SK-N-SH (cell line): ENCODE data around the gene SLC49A3. TPM values are rescaled to one million over a fixed set of nuclear protein-coding genes. Genes with fewer than 3 reads are reported as not detected.

ENCODE experiments used
- CTCF ChIA-PET: fragments of 300-600, 350-600 bp; formaldehyde crosslinking; extraction: SDS; loops from one replicate; lab custom pipeline; 2021; lab: Yijun Ruan, JAX
- POLR2A ChIA-PET: fragments of 350-600 bp; sonication (Branson Sonifier 250); formaldehyde crosslinking; extraction: SDS; loops from one replicate; lab custom pipeline; 2020; ENCODE audit warnings: antibody characterized with exemption, inconsistent platforms; lab: Yijun Ruan, JAX
- DNase-seq: peaks from one replicate; pipeline ENCODE4 v3.0.0; 2012
- H2AFZ ChIP-seq: fragments of 200-600 bp; sonication (generic); 2 replicates; pipeline ENCODE4 v1.8.1; 2016; ENCODE audit warnings: antibody characterized with exemption, mild to moderate bottlenecking, low read depth
- H3F3A ChIP-seq: fragments of 200-600 bp; sonication (generic); replicated peaks from 2 replicates; pipeline ENCODE3; 2016; ENCODE audit warnings: antibody characterized with exemption, mild to moderate bottlenecking; ENCODE audit not compliant: insufficient read depth
- H3K27ac ChIP-seq, 2 experiments: fragments of 200-500 bp in 1 of 2; fragments of 200-600 bp in 1 of 2; sonication (Bioruptor generic) in 1 of 2; sonication (generic), shearing (Covaris generic) in 1 of 2; 2 replicates each; pipeline versions ENCODE4 v1.5.1 to v1.6.1; 2014 to 2016; ENCODE audit warnings: low read depth in 2 of 2, inconsistent platforms in 1 of 2, low read length in 1 of 2, mild to moderate bottlenecking in 1 of 2, mixed read lengths in 1 of 2
- H3K27me3 ChIP-seq: fragments of 200-600 bp; sonication (generic), shearing (Covaris generic); 2 replicates; pipeline ENCODE4 v1.6.1; 2016; ENCODE audit warnings: mixed run types; ENCODE audit not compliant: insufficient read depth
- H3K36me3 ChIP-seq, 2 experiments: fragments of 200-500 bp in 1 of 2; fragments of 200-600 bp in 1 of 2; sonication (Bioruptor generic) in 1 of 2; sonication (generic) in 1 of 2; replicated peaks in 1 of 2; 2 replicates each; pipeline versions ENCODE3 to v1.5.1; 2014 to 2016; ENCODE audit warnings: low read length in 1 of 2, mild to moderate bottlenecking in 1 of 2; ENCODE audit not compliant: insufficient read depth in 2 of 2, control insufficient read depth in 1 of 2
- H3K4me1 ChIP-seq, 2 experiments: fragments of 200-500 bp in 1 of 2; fragments of 200-600 bp in 1 of 2; sonication (Bioruptor generic) in 1 of 2; sonication (generic), shearing (Covaris generic) in 1 of 2; 2 replicates each; pipeline versions ENCODE4 v1.5.1 to v1.6.1; 2014 to 2016; ENCODE audit warnings: low read depth in 1 of 2, low read length in 1 of 2, mixed run types in 1 of 2; ENCODE audit not compliant: insufficient read depth in 2 of 2, control insufficient read depth in 1 of 2
- H3K4me2 ChIP-seq: fragments of 200-600 bp; sonication (generic), shearing (Covaris generic); 2 replicates; pipeline ENCODE4 v1.6.1; 2017; ENCODE audit warnings: mixed run types
- H3K4me3 ChIP-seq, 2 experiments: fragments of 200-500 bp in 1 of 2; fragments of 200-600 bp in 1 of 2; sonication (Bioruptor generic) in 1 of 2; sonication (generic), shearing (Covaris generic) in 1 of 2; 2 replicates each; pipeline versions ENCODE4 v1.5.1 to v1.8.1; 2014 to 2016; ENCODE audit warnings: low read depth in 2 of 2, inconsistent platforms in 1 of 2, low read length in 1 of 2, mild to moderate bottlenecking in 1 of 2, mixed read lengths in 1 of 2, moderate library complexity in 1 of 2
- H3K79me2 ChIP-seq: fragments of 200-600 bp; sonication (generic); 2 replicates; pipeline ENCODE4 v1.8.1; 2017; ENCODE audit warnings: mild to moderate bottlenecking; ENCODE audit not compliant: insufficient read depth
- H3K9ac ChIP-seq: fragments of 200-600 bp; sonication (generic); 2 replicates; pipeline ENCODE4 v1.6.1; 2017; ENCODE audit warnings: mixed run types
- H3K9me2 ChIP-seq: fragments of 200-600 bp; sonication (generic); 2 replicates; pipeline ENCODE4 v1.6.1; 2017; ENCODE audit warnings: mixed run types
- H3K9me3 ChIP-seq: fragments of 200-600 bp; sonication (generic); 2 replicates; pipeline ENCODE4 v1.6.1; 2017; ENCODE audit warnings: mixed run types, mild to moderate bottlenecking, moderate library complexity
- H4K20me1 ChIP-seq: fragments of 200-600 bp; sonication (generic); 2 replicates; pipeline ENCODE4 v1.6.1; 2017; ENCODE audit warnings: mild to moderate bottlenecking, mixed run types; ENCODE audit not compliant: insufficient read depth
- CTCF ChIP-seq: fragments of 200-600 bp; sonication (generic); IDR thresholded peaks from 2 replicates; pipeline ENCODE4 v1.6.1; 2017; ENCODE audit warnings: antibody characterized with exemption, mild to moderate bottlenecking, moderate library complexity
- EP300 ChIP-seq, 2 experiments: IDR thresholded peaks; 2 replicates each; pipeline versions ENCODE4 v1.4.0 to v1.6.1; 2012; ENCODE audit warnings: borderline replicate concordance in 1 of 2, low read depth in 1 of 2, low read length in 1 of 2
- FOXJ3 ChIP-seq: sonication (generic); formaldehyde crosslinking; IDR thresholded peaks from 2 replicates; pipeline ENCODE4 v1.5.1; 2020; ENCODE audit warnings: mild to moderate bottlenecking, missing genetic modification reagents
- GABPA ChIP-seq: IDR thresholded peaks from 2 replicates; pipeline ENCODE4 v1.4.0; 2012; ENCODE audit warnings: low read depth, mild to moderate bottlenecking
- GATA2 ChIP-seq: sonication (generic); formaldehyde crosslinking; IDR thresholded peaks from 2 replicates; pipeline ENCODE4 v1.5.0; 2020; ENCODE audit warnings: mild to moderate bottlenecking, missing genetic modification reagents
- MEF2A ChIP-seq: IDR thresholded peaks from 2 replicates; pipeline ENCODE4 v1.4.0; 2012; ENCODE audit warnings: low read depth, borderline replicate concordance
- MXI1 ChIP-seq: IDR thresholded peaks from 2 replicates; pipeline ENCODE4 v1.6.1; 2012; ENCODE audit warnings: mild to moderate bottlenecking, low read depth, low read length, improper control_type of control experiment
- PBX3 ChIP-seq: IDR thresholded peaks from 2 replicates; pipeline ENCODE4; 2012
- RAD21 ChIP-seq: IDR thresholded peaks from 2 replicates; pipeline ENCODE4 v1.6.1; 2012; ENCODE audit warnings: mild to moderate bottlenecking, low read length
- RCOR1 ChIP-seq: fragments of 150-350 bp; IDR thresholded peaks from 2 replicates; pipeline ENCODE4 v1.6.1; 2017; ENCODE audit warnings: antibody characterized with exemption, low read length
- REST ChIP-seq: IDR thresholded peaks from 2 replicates; pipeline ENCODE4 v1.6.1; 2012; ENCODE audit warnings: mild to moderate bottlenecking, low read depth, low read length, moderate library complexity
- WGBS: methylation state at CpG from one replicate; pipeline ENCODE4 v1.1.6; 2017; ENCODE audit warnings: low lambda C conversion rate; 5-methylcytosine and 5-hydroxymethylcytosine counted together
- polyA plus RNA-seq, 3 experiments: library from polyadenylated mRNA; depleted of rRNA; stranded (reverse); fragments of >200 nt; gene quantifications; 2 replicates each; pipeline ENCODE4 v1.2.3, GENCODE V29; 2012
- TF ChIP-seq, protein P1 (sequence below): fragments of 150-350 bp; IDR thresholded peaks from 2 replicates; pipeline ENCODE4 v1.6.1; 2016; ENCODE audit warnings: mild to moderate bottlenecking, low read depth, low read length
- TF ChIP-seq, protein P2 (sequence below): fragments of 150-350 bp; IDR thresholded peaks from 2 replicates; pipeline ENCODE4 v1.6.1; 2017; ENCODE audit warnings: antibody characterized with exemption, low read length, low read depth, borderline replicate concordance

The SLC49A3 gene
- polyA plus RNA-seq, 1 of the 3 experiments (the other 2 are of a cell fraction), result 0.05 TPM

DNA sequence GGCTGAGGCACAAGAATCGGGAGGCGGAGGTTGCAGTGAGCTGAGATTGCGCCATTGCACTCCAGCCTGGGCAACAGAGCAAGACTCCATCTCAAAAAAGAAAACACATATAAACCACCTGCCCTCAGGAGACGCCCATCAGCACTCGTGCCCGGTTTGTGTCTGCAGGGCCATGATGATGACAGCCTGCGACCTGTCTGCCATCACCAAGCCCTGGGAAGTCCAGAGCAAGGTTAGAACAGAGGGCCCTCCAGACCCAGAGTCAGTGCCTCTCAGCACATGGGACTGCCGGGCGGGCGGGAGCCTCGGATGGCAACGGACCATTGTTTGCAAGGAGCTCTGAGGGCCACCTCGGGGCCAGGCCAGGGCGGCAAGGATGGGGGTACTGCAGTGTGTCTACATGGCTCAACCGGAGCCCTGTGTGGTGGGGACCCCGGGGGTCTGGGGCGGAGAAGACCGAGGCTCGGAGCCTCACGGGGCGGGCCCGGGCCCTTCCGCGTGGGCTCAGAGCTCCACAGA is 24.2 kb downstream of the SLC49A3 start:
- Histone ChIP-seq H3K27ac (no peak overlapping the region), H3K4me3 (no peak overlapping the region; a peak in 1 of 4 replicates), H3K9me3 (no peaks in the 10 kb centered on the region), H2AFZ (no peak overlapping the region), H3K36me3 (no peaks in the 10 kb centered on the region), H3K9me2 (no peaks in the 10 kb centered on the region), H3F3A (no peaks in the 10 kb centered on the region), H3K27me3 (no peaks in the 10 kb centered on the region), H3K4me1 (peaks cover 0 to 22% of the 10 kb centered on the region in 2 experiments; a peak in 1 of 4 replicates), H3K9ac (no peak overlapping the region), H3K79me2 (no peaks in the 10 kb centered on the region), H4K20me1 (no peaks in the 10 kb centered on the region), H3K4me2 (no peak overlapping the region)
- POLR2A ChIA-PET, result interaction anchor here (1.0 to 2.4 kb wide), 2 partner anchors 9 to 15 kb away, joined by 5 to 24 read pairs; partner anchors contain the start of genes ATP5ME and MYL5
- CTCF ChIA-PET, result interaction anchor here (0.7 to 2.1 kb wide), 3 partner anchors 9 to 19 kb away, joined by 3 to 10 read pairs (median 9); partner anchors contain the start of gene ATP5ME
- 98% methylated on average over 16 of the region's 24 CpGs for WGBS
- TF ChIP-seq RAD21, result no peak
- TF ChIP-seq GATA2 (CRISPR knock-in tag), result no peak
- TF ChIP-seq, protein P1, sequence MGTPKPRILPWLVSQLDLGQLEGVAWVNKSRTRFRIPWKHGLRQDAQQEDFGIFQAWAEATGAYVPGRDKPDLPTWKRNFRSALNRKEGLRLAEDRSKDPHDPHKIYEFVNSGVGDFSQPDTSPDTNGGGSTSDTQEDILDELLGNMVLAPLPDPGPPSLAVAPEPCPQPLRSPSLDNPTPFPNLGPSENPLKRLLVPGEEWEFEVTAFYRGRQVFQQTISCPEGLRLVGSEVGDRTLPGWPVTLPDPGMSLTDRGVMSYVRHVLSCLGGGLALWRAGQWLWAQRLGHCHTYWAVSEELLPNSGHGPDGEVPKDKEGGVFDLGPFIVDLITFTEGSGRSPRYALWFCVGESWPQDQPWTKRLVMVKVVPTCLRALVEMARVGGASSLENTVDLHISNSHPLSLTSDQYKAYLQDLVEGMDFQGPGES, result no peak
- TF ChIP-seq MEF2A, result no peak
- TF ChIP-seq MXI1, result no peak
- TF ChIP-seq CTCF, result no peak
- TF ChIP-seq, protein P2, sequence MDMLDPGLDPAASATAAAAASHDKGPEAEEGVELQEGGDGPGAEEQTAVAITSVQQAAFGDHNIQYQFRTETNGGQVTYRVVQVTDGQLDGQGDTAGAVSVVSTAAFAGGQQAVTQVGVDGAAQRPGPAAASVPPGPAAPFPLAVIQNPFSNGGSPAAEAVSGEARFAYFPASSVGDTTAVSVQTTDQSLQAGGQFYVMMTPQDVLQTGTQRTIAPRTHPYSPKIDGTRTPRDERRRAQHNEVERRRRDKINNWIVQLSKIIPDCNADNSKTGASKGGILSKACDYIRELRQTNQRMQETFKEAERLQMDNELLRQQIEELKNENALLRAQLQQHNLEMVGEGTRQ, result no peak
- no peak for TF ChIP-seq PBX3
- no peak for TF ChIP-seq REST
- TF ChIP-seq FOXJ3, result no peak
- no peak for TF ChIP-seq GABPA
- TF ChIP-seq EP300 (IDR thresholded peaks at IDR 0.05; ENCODE audit: borderline replicate concordance in 1 of 2, low read depth in 1 of 2, low read length in 1 of 2), result no peak
- no peak for TF ChIP-seq RCOR1
- no peak for DNase-seq
